Stimulated activated CD8-positive, alpha-beta memory T cell treated with anti-CD3 and anti-CD28 coated beads, Interleukin-7, amount 100 ng/mL, for 4 hours (primary cell): Measurements from ENCODE around the gene TBC1D3B.
"Not testable (repeated sequence)": the region's sequence is repeated elsewhere in the genome, so short reads cannot be mapped to it uniquely, and the experiment has no call there.

Experiments
- DNase-seq, 2 donors: peaks; one replicate each; pipeline ENCODE4 v3.0.0-alpha.2; 2020; ENCODE audit warnings: low read depth in 2 of 2

The TBC1D3B gene

GRCh38 chr17:36176536-36176935 lies at the start of gene TBC1D3B:
Gene TBC1D3B (minus strand): TSS chr17:36176636. CDS start chr17:36175050, 1,586 bp downstream.
- DNase-seq: not testable (repeated sequence)

DNA sequence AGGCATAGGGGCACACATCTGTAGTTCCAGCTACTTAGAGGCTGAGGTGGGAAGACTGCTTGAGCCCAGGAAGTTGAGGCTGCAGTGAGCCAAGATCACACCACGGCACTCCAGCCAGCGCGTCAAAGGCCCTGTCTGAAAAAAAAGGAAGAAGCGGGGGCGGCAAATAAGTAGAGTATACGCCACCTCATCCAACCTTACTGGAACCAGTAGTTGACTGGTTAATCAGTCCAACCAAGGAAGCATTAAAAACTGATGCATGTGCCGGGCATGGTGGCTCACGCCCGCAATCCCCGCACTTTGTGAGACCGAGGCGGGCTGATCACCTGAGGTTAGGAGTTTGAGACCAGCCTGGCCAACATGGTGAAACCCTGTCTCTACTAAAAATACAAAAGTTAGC lies 46.5 kb upstream of the TBC1D3B start:
- DNase-seq: not testable (repeated sequence)

DNA sequence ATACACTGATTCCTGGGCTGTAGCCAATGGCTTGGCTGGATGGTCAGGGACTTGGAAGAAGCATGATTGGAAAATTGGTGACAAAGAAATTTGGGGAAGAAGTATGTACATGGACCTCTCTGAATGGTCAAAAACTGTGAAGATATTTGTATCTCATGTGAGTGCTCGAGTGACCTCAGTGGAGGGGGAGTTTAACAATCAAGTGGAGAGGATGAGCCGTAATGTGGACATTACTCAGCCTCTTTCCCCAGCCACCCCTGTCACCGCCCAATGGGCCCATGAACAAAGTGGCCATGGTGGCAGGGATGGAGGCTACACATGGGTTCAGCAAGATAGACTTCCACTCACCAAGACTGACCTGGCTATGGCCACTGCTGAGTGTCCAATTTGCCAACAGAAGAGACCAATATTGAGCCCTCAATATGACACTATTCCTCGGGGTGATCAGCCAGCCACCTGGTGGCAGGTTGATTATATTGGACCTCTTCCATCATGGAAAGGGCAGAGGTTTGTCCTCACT lies 45.2 kb upstream of the TBC1D3B start:
- not testable (repeated sequence) for DNase-seq

DNA sequence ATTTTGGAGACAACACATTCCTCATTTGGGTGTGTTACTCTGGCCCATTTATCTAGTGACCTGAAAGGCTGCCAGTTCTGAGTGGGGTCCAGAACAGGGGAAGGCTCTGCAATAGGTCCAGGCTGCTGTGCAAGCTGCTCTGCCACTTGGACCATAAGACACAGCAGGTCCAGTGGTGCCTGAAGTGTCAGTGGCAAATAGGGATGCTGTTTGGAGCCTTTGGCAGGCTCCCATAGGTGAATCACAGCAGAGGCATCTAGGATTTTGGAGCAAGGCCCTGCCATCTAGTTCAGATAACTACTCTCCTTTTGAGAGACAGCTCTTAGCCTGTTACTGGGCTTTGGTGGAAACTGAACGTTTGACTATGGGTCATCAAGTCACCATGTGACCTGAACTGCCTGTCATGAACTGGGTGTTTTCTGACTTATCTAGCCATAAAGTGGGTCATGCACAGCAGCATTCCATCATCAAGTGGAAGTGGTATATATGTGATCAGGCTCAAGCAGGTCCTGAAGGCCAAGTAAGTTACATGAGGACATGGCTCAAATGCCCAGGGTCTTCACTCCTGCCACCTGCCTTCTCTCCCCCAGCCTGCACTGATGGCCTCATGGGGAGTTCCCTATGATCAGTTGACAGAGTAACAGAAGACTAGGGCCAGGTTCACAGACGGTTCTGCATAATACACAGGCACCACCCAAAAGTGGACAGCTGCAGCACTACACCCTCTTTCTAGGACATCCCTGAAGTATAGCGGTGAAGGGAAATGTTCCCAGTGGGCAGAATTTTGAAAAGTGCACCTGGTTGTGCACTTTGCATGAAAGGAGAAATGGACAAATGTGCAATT lies 44.5 kb upstream of the TBC1D3B start:
- DNase-seq: not testable (repeated sequence)

DNA sequence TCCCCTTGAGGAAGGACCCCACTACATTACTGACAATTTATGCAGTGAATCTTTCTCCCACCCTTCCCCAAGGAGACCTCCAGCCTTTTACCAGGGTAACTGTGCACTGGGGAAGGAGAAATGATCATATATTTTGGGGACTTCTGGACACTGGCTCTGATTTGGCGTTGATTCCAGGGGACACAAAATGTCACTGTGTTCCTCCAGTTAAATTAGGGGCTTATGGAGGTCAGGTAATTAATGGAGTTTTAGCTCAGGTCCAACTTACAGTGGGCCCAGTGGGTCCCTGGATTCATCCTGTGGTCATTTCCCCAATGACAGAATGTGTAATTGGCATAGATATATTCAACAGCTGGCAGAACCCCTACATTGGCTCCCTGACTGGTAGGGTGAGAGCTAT lies 43.1 kb upstream of the TBC1D3B start:
- not testable (repeated sequence) for DNase-seq

DNA sequence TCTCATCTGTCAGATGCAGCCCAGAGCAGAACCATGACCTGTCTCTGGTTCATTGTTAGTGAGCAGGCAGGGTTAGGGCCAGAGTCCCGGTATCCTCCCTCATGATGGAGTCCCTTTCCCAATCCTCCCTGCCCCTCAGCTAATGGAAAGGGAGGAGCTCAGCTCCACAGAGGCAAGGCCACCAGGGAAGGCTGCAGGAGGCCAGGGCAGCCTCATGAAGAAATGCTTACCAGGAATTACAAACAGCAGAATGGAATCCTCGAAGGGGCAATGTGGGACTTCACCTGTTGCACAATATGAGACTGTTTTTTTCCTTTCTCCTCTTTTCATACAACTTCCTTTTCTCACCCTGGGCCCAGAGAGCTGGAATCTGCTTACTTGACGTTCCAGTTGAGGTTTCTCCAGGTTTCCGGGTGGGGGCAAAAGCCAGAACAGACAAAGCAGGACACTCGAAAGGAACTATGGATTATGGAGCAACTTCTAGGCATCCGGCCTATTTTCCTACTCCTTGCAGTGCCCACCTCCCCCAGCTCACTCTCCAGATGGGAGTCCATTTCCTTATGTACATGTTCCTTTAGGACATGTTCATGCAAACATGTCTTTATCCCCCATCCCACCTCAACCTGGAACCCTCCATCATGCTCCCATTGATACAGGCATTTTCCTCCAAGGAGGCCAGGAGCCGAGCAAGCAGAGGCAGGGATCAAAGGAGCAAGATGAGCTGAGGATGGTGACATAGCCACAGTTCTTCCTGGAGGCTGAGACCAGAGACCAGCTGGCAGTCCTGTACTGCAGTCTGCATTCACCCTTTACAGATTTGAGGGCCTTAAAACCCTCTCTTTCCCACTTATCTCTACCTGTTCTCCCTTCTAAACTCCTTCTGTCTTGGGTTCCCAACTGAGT lies 39.2 kb upstream of the TBC1D3B start:
- DNase-seq: not testable (repeated sequence)

- no peak for DNase-seq
Observed at GRCh38 chr17:36214918-36215317, 38.5 kb upstream of the TBC1D3B start.

- no peak for DNase-seq
Observed at GRCh38 chr17:36213695-36214094, 37.3 kb upstream of the TBC1D3B start.

DNA sequence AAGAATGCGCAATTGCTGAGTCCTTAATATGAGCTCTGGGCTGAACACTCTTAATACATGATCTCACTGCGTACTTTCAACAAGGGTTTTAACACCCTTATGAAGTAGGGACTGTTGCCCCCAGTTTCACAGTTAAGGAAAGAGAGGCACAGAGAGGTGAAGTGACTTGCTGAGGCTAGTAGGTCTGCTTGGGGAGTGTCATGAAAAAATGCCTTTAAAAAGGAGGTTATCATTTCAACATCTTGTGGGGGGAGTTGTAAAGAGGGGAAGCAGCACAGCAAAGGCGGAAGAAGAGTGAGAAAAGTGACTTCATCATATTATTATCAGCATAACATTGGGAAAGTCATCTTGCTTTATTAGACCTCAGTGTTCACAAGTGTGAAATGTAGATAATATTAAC lies 36.5 kb upstream of the TBC1D3B start:
- DNase-seq: no peak

- no peak for DNase-seq
Observed at GRCh38 chr17:36212272-36212605, 35.8 kb upstream of the TBC1D3B start.

- not testable (repeated sequence) for DNase-seq
Observed at GRCh38 chr17:36211484-36212271, 35.2 kb upstream of the TBC1D3B start.

GRCh38 chr17:36210439-36211211 lies 34.2 kb upstream of the TBC1D3B start, which contains the start of gene CCL4L2:
Gene CCL4L2 (plus strand): TSS chr17:36211063.
- not testable (repeated sequence) for DNase-seq

DNA sequence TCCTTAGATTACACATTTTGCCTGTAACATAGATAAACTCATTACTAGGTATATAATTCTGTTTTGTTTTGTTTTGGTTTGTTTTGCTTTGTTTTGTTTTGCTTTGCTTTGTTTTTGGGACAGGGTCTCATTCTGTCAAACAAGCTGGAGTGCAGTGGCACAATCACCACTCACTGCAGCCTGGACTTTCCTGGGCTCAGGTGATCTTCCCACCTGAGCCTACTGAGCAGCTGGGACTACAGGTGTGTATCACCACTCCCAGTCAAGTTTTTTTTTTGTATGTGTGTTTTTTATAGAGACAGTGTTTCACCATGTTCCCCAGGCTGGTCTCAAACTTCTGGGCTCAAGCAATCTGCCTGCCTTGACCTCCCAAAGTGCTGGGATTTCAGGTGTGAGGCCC lies 33.1 kb upstream of the TBC1D3B start:
- DNase-seq: no peak

DNA sequence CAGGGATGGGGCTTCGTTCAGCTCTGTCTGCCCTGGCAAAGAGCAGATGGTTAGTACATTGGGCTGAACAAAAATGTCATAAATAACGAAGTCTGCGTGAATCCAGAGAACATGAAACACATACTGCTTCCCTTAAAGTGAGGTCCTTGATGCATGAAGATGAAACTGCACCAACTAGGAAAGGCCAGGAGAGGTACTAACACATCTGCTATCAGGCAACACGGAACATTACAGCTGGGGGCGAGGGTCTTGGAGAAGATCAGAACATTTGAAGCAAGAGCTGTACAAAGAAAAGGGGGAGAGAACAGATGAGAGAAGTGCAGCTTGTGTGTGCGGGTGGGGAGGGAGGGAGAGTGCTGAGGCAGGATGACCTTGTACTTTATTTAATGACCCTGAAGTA lies 30.9 kb upstream of the TBC1D3B start:
- DNase-seq: not testable (repeated sequence)

GRCh38 chr17:36206486-36206821 lies 30.0 kb upstream of the TBC1D3B start:
- not testable (repeated sequence) for DNase-seq

GRCh38 chr17:36205637-36206485 lies 29.4 kb upstream of the TBC1D3B start:
- no peak for DNase-seq

GRCh38 chr17:36204724-36205500 lies 28.5 kb upstream of the TBC1D3B start:
- DNase-seq: no peak

DNA sequence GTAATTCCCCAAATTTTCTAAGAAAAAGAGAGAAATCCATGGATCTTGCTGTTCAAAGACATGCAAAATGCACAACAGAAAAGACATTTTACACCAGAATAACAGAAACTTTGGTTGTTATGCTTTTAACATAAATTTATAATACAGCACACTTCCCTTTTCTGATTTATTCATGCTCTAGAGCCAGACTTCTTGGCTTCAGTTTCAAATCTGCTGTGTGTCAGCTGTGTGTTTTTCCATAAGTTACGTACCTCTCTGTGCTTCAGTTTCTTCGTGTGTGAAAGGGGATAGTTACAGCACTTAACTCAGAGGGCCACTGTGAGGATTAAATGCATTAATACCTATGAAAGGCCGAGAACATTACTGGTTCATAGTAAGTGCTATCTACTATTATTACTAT lies 26.9 kb upstream of the TBC1D3B start:
- DNase-seq: no peak

DNA sequence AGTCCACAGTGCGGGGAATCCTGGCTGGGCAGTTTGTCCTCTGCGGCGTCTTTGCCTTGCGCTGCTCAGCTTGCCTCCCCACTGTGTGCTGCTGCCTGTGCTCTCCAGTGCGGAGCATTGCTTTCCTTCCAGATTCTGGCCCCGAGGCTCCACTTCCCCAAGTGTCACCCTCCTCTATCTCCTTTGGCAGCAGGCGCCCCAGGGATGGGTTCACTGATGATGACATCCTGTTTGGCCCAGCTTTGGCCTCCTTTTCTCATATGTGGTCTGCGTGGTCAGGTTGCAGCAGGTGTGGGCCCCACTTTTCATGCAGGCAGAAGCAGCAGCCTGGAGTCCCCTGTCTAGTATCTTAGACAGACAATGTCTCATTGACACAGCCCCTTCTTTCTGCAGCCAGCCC lies 25.1 kb upstream of the TBC1D3B start:
- not testable (repeated sequence) for DNase-seq
